Large intestine (tissue), 3 donors: ENCODE measurements around the gene RERE. TPM values are rescaled to one million over a fixed set of nuclear protein-coding genes. Genes with fewer than 3 reads are reported as not detected.

Experiments used
- DNase-seq, 2 donors: peaks; one replicate each; pipeline versions ENCODE4 v3.0.0 to v3.0.0-alpha.2; 2013
- H3K27ac ChIP-seq: one replicate; pipeline ENCODE4 v1.5.1; 2013; ENCODE audit warnings: low read length
- H3K27me3 ChIP-seq: 2 replicates; pipeline ENCODE4 v1.6.1; 2013; ENCODE audit warnings: low read length; ENCODE audit not compliant: control insufficient read depth, insufficient read depth
- H3K36me3 ChIP-seq: 2 replicates; pipeline ENCODE4 v1.6.1; 2013; ENCODE audit warnings: low read length; ENCODE audit not compliant: control insufficient read depth, insufficient read depth
- H3K4me1 ChIP-seq: one replicate; pipeline ENCODE4 v1.6.1; 2013; ENCODE audit warnings: low read length; ENCODE audit not compliant: control insufficient read depth, insufficient read depth
- H3K4me3 ChIP-seq: one replicate; pipeline ENCODE4 v1.5.1; 2013; ENCODE audit warnings: low read length
- H3K9me3 ChIP-seq: one replicate; pipeline ENCODE4 v1.6.1; 2013; ENCODE audit warnings: mild to moderate bottlenecking, low read depth, low read length, moderate library complexity; ENCODE audit not compliant: control insufficient read depth
- WGBS: methylation state at CpG from one replicate; pipeline ENCODE4 v1.1.5; 2013; ENCODE audit warnings: low lambda C conversion rate; ENCODE audit not compliant: insufficient coverage; 5-methylcytosine and 5-hydroxymethylcytosine counted together
- polyA plus RNA-seq: library from polyadenylated mRNA; unstranded; fragments of 120-200 nt; gene quantifications from one replicate; pipeline ENCODE4 v1.2.1, GENCODE V29; 2013

Gene RERE
- polyA plus RNA-seq, 1 donor: 62.3 TPM

DNA sequence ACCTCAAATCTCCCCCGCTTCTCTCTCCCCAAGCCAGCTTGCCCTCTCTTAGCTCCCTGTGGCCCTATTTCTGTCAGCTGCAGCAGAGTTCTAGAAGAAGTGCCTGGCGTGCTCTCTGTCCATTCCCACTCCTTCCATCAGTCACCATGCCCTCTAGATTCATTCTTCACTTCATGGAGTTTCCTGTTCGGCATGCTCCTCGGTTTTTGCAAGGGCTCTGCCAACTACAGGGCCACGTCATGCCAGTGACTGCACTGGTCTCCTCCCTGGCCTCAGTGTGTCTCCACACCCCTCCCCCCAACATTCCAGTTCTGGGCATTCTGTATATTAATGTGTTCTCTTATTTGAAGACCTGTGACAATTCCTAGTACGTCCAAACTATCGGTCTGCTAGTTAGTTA is 385.7 kb downstream of the RERE start:
- Histone ChIP-seq H3K36me3 (no peaks in the 10 kb centered on the region), H3K27me3 (no peaks in the 10 kb centered on the region), H3K4me3 (no peak overlapping the region), H3K4me1 (no peaks in the 10 kb centered on the region), H3K9me3 (no peaks in the 10 kb centered on the region), H3K27ac (no peak overlapping the region)
- 100% methylated on average over 1 of the region's 7 CpGs for WGBS
- no peak for DNase-seq

DNA sequence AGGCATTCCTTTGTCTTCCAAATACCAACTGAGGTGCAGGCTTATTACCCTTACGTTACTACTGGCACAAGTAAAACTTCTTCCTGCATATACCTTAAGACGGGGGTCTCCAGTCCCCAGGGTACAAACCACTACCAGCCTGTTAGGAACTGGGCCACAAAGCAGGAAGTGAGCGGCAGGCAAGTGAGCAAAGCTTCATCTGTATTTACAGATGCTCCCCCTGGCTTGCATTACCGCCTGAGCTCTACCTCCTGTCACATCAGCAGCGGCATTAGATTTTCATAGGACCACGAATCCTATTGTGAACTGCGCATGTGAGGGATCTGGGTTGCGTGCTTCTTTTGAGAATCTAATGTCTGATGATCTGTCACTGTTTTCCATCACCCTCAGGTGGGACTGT is 386.4 kb downstream of the RERE start:
- Histone ChIP-seq H3K9me3 (no peaks in the 10 kb centered on the region), H3K36me3 (no peaks in the 10 kb centered on the region), H3K4me3 (no peak overlapping the region), H3K4me1 (no peaks in the 10 kb centered on the region), H3K27me3 (no peaks in the 10 kb centered on the region), H3K27ac (no peak overlapping the region)
- DNase-seq: no peak
- WGBS: no CpG with 5 or more reads among the region's 8 CpGs

DNA sequence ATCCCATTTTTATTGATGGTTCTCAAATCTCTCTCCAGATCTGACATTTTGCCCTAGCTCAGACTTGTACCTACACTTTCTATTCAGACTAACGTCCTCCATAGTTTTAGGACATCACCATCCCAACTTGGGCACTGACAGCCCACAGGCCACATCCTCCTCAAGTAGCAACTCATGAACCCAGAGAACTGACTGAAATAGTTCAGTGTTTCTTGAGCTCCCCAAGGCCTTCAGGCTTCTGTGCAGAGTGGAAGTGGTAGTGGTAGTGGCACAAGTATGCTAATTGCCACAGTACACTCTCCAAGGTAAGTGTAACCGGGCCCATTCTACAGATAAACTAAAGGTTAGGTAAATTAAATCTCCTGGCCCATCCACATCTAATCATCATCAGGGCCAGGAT is 387.0 kb downstream of the RERE start:
- Histone ChIP-seq H3K9me3 (no peaks in the 10 kb centered on the region), H3K36me3 (no peaks in the 10 kb centered on the region), H3K27me3 (no peaks in the 10 kb centered on the region), H3K27ac (no peak overlapping the region), H3K4me3 (no peak overlapping the region), H3K4me1 (peaks cover 5% of the 10 kb centered on the region)
- no CpG with 5 or more reads among the region's 2 CpGs for WGBS
- DNase-seq: no peak

DNA sequence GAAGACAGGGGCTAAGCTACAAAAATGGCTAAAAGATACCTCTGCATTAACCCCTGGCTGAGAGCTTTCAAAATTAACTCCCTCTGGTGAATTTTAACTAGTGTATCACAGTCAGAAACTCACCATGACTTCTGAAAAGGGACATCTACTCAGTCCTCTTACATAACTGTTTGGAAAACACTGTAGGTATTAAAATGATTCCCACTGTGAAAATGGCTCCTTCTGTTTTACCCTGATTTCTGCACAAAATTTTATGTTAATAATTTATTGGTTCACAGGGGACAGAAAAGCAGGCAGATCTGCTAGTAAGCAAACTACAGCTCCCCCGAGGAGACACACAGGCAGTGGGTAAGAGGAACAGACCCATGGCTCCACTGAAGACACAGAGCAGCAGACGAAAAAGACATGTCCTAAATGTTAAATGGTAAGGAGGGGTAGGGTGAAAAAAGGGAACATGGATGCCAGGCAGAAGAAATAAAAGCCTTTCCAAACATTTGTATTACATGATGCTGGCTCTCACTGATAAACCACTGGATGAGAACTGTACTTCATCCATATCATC is 387.8 kb downstream of the RERE start:
- H3K27ac ChIP-seq: no peak overlapping the region
- WGBS: 80% methylated on average over 1 of the region's 2 CpGs

DNA sequence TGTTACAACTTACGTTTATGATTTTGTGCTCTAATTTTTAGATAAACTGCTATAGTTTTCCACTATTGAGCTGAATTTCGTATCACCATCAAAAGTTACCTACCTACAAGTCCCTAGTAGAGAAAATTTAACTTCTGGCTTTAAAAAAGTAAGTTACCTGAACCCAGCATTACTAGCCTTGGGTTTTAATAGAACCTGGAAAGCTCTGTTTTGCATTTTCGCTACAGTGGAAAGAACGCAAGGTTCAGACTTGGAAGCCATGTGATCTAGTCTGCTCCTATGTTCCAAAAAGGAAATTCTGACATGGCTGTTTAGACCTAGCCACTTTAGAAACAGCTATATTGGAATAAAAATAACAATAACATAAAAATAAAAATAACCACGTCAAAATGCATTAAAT is 389.0 kb downstream of the RERE start:
- WGBS: 96% methylated on average over 3 of the region's 5 CpGs
- peaks cover 17% of the 10 kb centered on the region for H3K4me1 ChIP-seq
- no peaks in the 10 kb centered on the region for H3K36me3 ChIP-seq
- no peaks in the 10 kb centered on the region for H3K27me3 ChIP-seq
- H3K27ac ChIP-seq: no peak overlapping the region
- DNase-seq: no peak
- H3K9me3 ChIP-seq: no peaks in the 10 kb centered on the region
- no peak overlapping the region for H3K4me3 ChIP-seq

More for the DNA sequence above, 387.8 kb downstream of the RERE start:
- no peaks in the 10 kb centered on the region for H3K27me3 ChIP-seq
- no peak overlapping the region for H3K4me3 ChIP-seq
- H3K9me3 ChIP-seq: no peaks in the 10 kb centered on the region
- DNase-seq: no peak
- H3K36me3 ChIP-seq: no peaks in the 10 kb centered on the region
- peaks cover 13% of the 10 kb centered on the region for H3K4me1 ChIP-seq

DNA sequence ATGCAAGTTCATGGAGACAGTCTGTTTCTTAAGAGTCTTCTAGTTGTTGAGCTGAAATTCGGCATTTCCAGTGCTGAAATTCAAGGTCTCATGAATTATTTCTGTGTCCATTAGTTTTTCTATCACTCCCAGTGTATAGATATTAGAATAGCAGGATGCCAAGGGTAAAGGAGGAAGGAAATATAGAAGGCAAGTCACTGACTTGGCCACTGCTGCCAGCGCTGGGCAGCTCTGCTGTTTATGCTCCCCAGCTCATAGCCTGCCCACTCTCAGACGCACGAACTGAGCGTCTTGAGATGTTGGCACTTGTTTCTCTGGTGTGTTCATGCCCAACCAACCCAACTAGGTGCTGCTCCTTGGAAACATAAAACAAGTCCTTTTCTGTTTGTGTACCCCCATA is 389.5 kb downstream of the RERE start:
- Histone ChIP-seq H3K27me3 (no peaks in the 10 kb centered on the region), H3K27ac (no peak overlapping the region), H3K36me3 (no peaks in the 10 kb centered on the region), H3K4me1 (peaks cover 17% of the 10 kb centered on the region), H3K4me3 (no peak overlapping the region), H3K9me3 (no peaks in the 10 kb centered on the region)
- no CpG with 5 or more reads among the region's 5 CpGs for WGBS
- DNase-seq: no peak

DNA sequence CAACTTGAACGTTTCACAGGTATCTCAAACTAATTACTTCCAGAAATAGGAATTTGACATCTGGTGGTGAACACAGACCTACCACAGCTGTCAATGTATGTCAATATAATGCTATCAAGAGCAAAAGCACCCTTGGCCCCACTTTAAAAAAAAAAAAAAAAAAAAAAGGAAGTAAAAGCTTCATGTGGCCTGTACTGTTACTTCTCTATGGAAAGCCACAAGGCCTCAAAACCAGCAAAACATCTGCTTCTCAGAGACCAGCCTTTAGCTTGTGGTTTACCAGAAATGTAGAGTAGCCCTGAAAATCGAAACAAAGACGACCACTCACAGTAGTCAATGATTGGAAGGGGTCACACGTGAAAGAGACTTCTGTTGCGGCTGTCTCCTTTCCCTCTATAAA is 389.9 kb downstream of the RERE start:
- H3K9me3 ChIP-seq: no peaks in the 10 kb centered on the region
- H3K27ac ChIP-seq: no peak overlapping the region
- WGBS: 80% methylated on average over 1 of the region's 5 CpGs
- H3K4me1 ChIP-seq: peaks cover 17% of the 10 kb centered on the region
- no peaks in the 10 kb centered on the region for H3K36me3 ChIP-seq
- no peak for DNase-seq
- H3K4me3 ChIP-seq: no peak overlapping the region
- H3K27me3 ChIP-seq: no peaks in the 10 kb centered on the region

DNA sequence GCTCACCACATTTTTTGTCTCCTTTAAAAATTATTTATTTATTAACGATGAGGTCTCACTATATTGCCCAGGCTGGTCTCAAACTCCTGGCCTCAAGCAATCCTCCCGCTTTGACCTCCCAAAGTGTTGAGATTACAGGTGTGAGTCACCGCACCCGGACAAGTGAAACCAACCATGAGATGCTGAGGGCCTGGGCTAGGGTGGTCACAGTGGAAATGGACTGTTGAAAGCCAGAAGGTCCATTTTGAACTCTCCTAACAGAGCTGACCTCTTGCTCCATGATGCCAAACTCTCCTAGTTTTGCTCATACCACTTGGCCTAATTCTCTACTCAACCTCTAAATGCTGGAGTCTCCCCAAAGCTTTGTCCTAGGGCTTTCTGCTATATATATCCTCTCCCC is 390.4 kb downstream of the RERE start:
- H3K4me3 ChIP-seq: no peak overlapping the region
- H3K36me3 ChIP-seq: no peaks in the 10 kb centered on the region
- H3K9me3 ChIP-seq: no peaks in the 10 kb centered on the region
- no peak overlapping the region for H3K27ac ChIP-seq
- DNase-seq: no peak
- peaks cover 17% of the 10 kb centered on the region for H3K4me1 ChIP-seq
- H3K27me3 ChIP-seq: no peaks in the 10 kb centered on the region
- WGBS: no CpG with 5 or more reads among the region's 4 CpGs

DNA sequence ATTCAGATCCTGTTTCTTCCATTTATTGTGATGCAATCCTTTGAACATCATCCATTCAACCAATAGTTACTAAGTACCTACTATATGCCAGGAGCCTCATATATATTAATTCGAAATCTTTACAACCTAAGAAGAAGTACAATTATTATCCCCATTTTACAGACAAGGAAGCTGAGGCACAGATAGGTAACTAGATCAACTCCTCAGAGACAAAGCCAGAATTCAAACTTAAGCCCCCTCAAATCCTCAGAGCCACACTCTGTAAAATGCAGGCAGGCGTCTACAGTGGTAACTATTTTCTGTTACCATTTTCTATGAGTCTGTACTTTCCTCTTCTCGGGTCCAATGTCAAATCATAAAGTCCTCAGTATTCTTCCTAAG is 391.7 kb downstream of the RERE start:
- peaks cover 20% of the 10 kb centered on the region for H3K4me1 ChIP-seq
- H3K9me3 ChIP-seq: no peaks in the 10 kb centered on the region
- no peaks in the 10 kb centered on the region for H3K36me3 ChIP-seq
- 100% methylated on average over 1 of the region's 3 CpGs for WGBS
- H3K27me3 ChIP-seq: no peaks in the 10 kb centered on the region
- no peak overlapping the region for H3K27ac ChIP-seq
- no peak for DNase-seq
- H3K4me3 ChIP-seq: no peak overlapping the region

DNA sequence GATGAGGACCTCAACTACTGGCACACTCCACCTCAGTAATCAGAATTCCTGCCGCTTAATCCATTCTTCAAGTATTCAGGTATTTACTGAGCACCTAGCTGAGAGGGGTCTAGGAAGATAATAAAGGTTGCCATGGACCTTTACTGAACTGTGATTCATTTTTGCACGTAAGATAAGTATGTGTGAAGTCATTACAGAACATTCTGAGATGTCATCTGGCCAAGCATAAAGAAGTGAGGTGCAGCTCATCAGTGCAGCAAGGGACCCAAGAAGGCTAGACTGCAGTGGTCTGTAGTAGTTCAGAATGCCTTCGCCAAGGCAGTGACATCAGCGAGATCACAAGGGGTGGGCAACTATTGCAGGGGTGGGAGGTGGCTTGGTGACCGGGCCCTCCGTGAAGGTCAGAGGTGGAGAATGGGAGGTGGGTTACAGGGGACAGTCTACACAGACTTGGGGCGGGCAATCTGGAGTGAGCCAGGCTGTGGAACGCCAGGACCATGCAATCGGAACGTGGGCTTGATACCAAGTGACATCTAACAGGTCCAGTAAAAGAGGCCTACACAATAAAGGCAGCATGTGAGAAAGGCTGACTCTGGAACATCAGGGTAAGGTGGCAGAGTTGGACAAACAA is 392.2 kb downstream of the RERE start:
- no CpG with 5 or more reads among the region's 10 CpGs for WGBS
- Histone ChIP-seq H3K27me3 (no peaks in the 10 kb centered on the region), H3K4me1 (peaks cover 20% of the 10 kb centered on the region), H3K4me3 (no peak overlapping the region), H3K36me3 (no peaks in the 10 kb centered on the region), H3K9me3 (no peaks in the 10 kb centered on the region), H3K27ac (peak overlapping the region; percentile 85)
- peak in 1 of 2 donors; percentile 38 for DNase-seq

DNA sequence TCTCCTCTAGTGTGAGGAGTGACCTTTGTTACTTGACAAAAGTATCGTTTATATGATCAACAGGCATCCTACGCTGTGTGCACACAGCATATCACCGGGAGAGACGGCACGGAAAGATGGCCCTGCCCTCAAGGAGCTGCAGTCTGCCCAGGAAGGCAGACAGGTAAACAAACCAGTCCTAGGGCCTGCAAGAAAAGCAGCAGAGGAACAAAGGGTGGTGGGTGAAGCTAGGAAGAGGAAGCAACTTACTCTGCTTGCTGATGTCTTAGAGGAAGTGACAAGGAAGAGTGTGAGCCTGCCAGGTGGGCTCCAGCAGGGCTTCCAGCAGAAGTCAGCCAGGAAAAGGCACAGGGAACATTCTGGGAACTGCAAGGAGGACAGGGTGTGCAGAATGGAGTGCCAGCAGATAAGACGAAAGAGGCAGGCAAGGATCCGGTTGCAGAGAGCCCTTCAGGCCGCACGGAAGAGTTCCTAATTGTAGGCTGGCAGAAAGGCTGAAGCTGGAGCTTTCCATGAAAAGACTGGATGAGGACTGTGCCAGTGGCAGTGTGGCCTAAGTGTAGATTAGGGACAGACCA is 392.8 kb downstream of the RERE start:
- no peaks in the 10 kb centered on the region for H3K27me3 ChIP-seq
- WGBS: no CpG with 5 or more reads among the region's 9 CpGs

More for the DNA sequence above, 392.8 kb downstream of the RERE start:
- Histone ChIP-seq H3K4me1 (peaks cover 27% of the 10 kb centered on the region), H3K9me3 (no peaks in the 10 kb centered on the region), H3K27ac (peak overlapping the region; percentile 85), H3K4me3 (peak overlapping the region; percentile 60), H3K36me3 (peaks cover 5% of the 10 kb centered on the region)
- peak; percentile 90 to 94 for DNase-seq
